Measurements from ENCODE around the gene NRG3. TPM values are rescaled to one million over a fixed set of nuclear protein-coding genes. Genes with fewer than 3 reads are reported as not detected.
A peak's percentile ranks its signal among the peaks of the same experiment; 100 is the strongest.

The NRG3 gene
- total RNA-seq, 1 donor from 2014 or later: not detected

DNA sequence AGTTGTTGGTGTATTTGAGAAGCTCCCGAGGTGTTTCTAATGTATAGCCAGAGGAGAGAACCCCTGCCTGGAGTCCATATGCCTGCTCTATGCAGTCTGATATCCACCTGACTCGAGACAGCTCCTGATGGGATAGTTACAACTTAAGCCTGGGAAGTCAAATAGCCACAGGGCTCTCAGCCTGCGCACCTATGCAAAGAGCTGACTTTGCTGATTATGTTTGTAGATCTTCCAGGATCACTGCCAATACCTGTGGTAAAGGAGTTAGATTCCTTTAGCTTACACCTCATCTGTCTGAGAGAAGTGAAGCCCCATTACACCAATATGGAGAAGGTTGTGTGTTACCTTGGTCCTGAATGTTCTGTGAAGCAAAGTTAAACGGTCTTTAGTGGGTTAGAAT, 1063.3 kb downstream of the NRG3 start:
- no peak overlapping the region for H3K4me3 ChIP-seq (ENCODE audit: low read depth, low read length)
- H3K27me3 ChIP-seq (ENCODE audit: control insufficient read depth, insufficient read depth, low read length): no peaks in the 10 kb centered on the region
- DNase-seq (ENCODE audit: low read depth) (no peak), FAIRE-seq (peak; percentile 58)
- no peaks in the 10 kb centered on the region for H3K36me3 ChIP-seq (ENCODE audit: control insufficient read depth, insufficient read depth, low read length)
- TF ChIP-seq CTCF (IDR thresholded peaks at IDR 0.05; ENCODE audit: insufficient read depth, low read length, severe bottlenecking): no peak

- no peak overlapping the region for H3K4me3 ChIP-seq (ENCODE audit: low read depth, low read length)
- no peak for DNase-seq (ENCODE audit: low read depth)
- no peak for TF ChIP-seq CTCF (IDR thresholded peaks at IDR 0.05; ENCODE audit: insufficient read depth, low read length, severe bottlenecking)
- no peaks in the 10 kb centered on the region for H3K27me3 ChIP-seq (ENCODE audit: control insufficient read depth, insufficient read depth, low read length)
- FAIRE-seq: no peak
- H3K36me3 ChIP-seq (ENCODE audit: control insufficient read depth, insufficient read depth, low read length): no peaks in the 10 kb centered on the region
These were observed 1067.5 kb downstream of the NRG3 start for GRCh38 chr10:82942286-82943099.

DNA sequence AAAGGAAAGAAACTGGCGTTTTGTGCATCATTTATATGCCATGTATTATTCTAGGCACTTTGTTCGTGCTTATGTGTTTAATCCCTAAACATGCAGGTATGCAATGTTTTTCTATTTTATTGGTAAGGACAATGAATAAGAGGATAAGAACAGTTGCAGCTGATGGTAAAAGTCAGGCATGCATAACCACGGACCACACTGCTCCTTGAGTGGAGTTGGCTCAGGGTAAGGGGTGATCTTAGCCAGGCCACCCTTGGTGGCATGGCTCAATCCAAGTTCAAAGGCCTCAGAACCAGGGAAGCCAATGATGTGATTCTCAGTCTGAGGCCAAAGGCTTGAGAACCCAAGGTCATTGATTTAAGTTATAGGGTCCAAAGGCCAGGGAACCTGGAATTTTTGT, 1068.1 kb downstream of the NRG3 start:
- FAIRE-seq (no peak), DNase-seq (ENCODE audit: low read depth) (no peak)
- H3K27me3 ChIP-seq (ENCODE audit: control insufficient read depth, insufficient read depth, low read length): no peaks in the 10 kb centered on the region
- no peaks in the 10 kb centered on the region for H3K36me3 ChIP-seq (ENCODE audit: control insufficient read depth, insufficient read depth, low read length)
- H3K4me3 ChIP-seq (ENCODE audit: low read depth, low read length): no peak overlapping the region
- no peak for TF ChIP-seq CTCF (IDR thresholded peaks at IDR 0.05; ENCODE audit: insufficient read depth, low read length, severe bottlenecking)

- no peak for TF ChIP-seq CTCF (IDR thresholded peaks at IDR 0.05; ENCODE audit: insufficient read depth, low read length, severe bottlenecking)
- no peaks in the 10 kb centered on the region for H3K27me3 ChIP-seq (ENCODE audit: control insufficient read depth, insufficient read depth, low read length)
- H3K4me3 ChIP-seq (ENCODE audit: low read depth, low read length): no peak overlapping the region
- DNase-seq (ENCODE audit: low read depth): no peak
- H3K36me3 ChIP-seq (ENCODE audit: control insufficient read depth, insufficient read depth, low read length): no peaks in the 10 kb centered on the region
- FAIRE-seq: no peak
These were observed 1075.0 kb downstream of the NRG3 start for GRCh38 chr10:82949816-82950575.

DNA sequence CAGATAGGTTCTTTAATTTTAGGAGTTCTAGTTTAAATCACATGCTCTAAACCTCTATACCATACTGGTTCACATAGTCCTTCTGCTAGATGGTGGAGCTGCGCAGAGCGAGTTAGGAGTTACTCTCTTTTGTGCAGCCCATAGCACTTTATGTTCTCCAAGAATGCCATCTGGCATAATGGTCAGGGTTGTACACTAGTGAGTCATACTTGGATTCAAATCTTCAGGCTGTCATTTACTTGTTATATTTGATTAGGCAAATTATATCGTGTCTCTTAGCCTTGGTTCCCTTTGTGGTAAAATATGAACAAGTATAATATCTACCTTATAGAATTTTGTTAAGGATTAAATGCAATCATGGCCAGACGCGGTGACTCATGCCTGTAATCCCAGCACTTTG, 1078.3 kb downstream of the NRG3 start:
- no peaks in the 10 kb centered on the region for H3K27me3 ChIP-seq (ENCODE audit: control insufficient read depth, insufficient read depth, low read length)
- H3K36me3 ChIP-seq (ENCODE audit: control insufficient read depth, insufficient read depth, low read length): no peaks in the 10 kb centered on the region
- FAIRE-seq (no peak), DNase-seq (ENCODE audit: low read depth) (no peak)
- no peak overlapping the region for H3K4me3 ChIP-seq (ENCODE audit: low read depth, low read length)
- no peak for TF ChIP-seq CTCF (IDR thresholded peaks at IDR 0.05; ENCODE audit: insufficient read depth, low read length, severe bottlenecking)
